AG04449 (cell line): Measurements from ENCODE around the gene ECE2.
A peak's percentile ranks its signal among the peaks of the same experiment; 100 is the strongest.

Source experiments
- CTCF ChIA-PET: fragments of 350-600 bp; formaldehyde crosslinking; extraction: SDS; loops from one replicate; lab custom pipeline; 2021; ENCODE audit warnings: antibody characterized with exemption; lab: Yijun Ruan, JAX
- POLR2A ChIA-PET: fragments of 400-600, 350-600 bp; formaldehyde crosslinking; extraction: SDS; loops from one replicate; lab custom pipeline; 2020; ENCODE audit warnings: antibody characterized with exemption, inconsistent platforms; lab: Yijun Ruan, JAX
- DNase-seq: peaks from one replicate; pipeline ENCODE4 v3.0.0-alpha.2; 2010; ENCODE audit warnings: low read depth, low spot score
- H3K4me3 ChIP-seq: 2 replicates; pipeline ENCODE4 v1.5.1; 2011; ENCODE audit warnings: low read depth, mild to moderate bottlenecking, control low read depth, low read length
- CTCF ChIP-seq: IDR thresholded peaks from one replicate; pipeline ENCODE4 v1.5.1; 2011; ENCODE audit warnings: mild to moderate bottlenecking, moderate library complexity, low read length, control low read depth, inconsistent platforms; ENCODE audit not compliant: insufficient read depth; ENCODE audit errors: missing control alignments

The ECE2 gene

GRCh38 chr3:184299488-184300377, 23.9 kb downstream of the ECE2 start:
- H3K4me3 ChIP-seq = peak overlapping the region; percentile 85
- ChIA-PET CTCF (interaction anchor here (1.0 to 2.5 kb wide), 5 partner anchors 11 to 53 kb away, joined by 3 to 6 read pairs (median 5); partner anchors contain the start of gene EEF1AKMT4), POLR2A (interaction anchor here (0.8 to 1.3 kb wide), 3 partner anchors 11 to 37 kb away, joined by 3 to 4 read pairs (median 4); no protein-coding TSS in a partner anchor)
- no peak for TF ChIP-seq CTCF
- DNase-seq = no peak

GRCh38 chr3:184300378-184300720, 24.5 kb downstream of the ECE2 start:
- DNase-seq = no peak
- peak overlapping the region; percentile 85 for H3K4me3 ChIP-seq
- TF ChIP-seq CTCF = no peak
- POLR2A ChIA-PET = no interaction called here
- CTCF ChIA-PET = interaction anchor here (1.0 to 2.5 kb wide), 5 partner anchors 11 to 52 kb away, joined by 3 to 6 read pairs (median 5); partner anchors contain the start of gene EEF1AKMT4

- CTCF ChIA-PET = interaction anchor here (1.0 to 1.9 kb wide), 4 partner anchors 11 to 66 kb away, joined by 3 to 6 read pairs (median 5); no protein-coding TSS in a partner anchor
Measured at GRCh38 chr3:184305577-184305976, 29.8 kb downstream of the ECE2 start.

GRCh38 chr3:184306341-184306972, 30.6 kb downstream of the ECE2 start:
- H3K4me3 ChIP-seq = no peak overlapping the region
- DNase-seq = no peak
- ChIA-PET CTCF (interaction anchor here (1.0 to 1.9 kb wide), 4 partner anchors 10 to 65 kb away, joined by 3 to 6 read pairs (median 5); no protein-coding TSS in a partner anchor), POLR2A (no interaction called here)
- TF ChIP-seq CTCF = no peak

More at GRCh38 chr3:184305577-184305976, 29.8 kb downstream of the ECE2 start:
- peak; percentile 15 for TF ChIP-seq CTCF
- no peak overlapping the region for H3K4me3 ChIP-seq
- POLR2A ChIA-PET = no interaction called here
- no peak for DNase-seq

- H3K4me3 ChIP-seq = no peak overlapping the region
- ChIA-PET POLR2A (no interaction called here), CTCF (no interaction called here)
- no peak for TF ChIP-seq CTCF
- DNase-seq = no peak
Measured at GRCh38 chr3:184307915-184308314, 32.1 kb downstream of the ECE2 start.

GRCh38 chr3:184308744-184309143, 32.9 kb downstream of the ECE2 start:
- DNase-seq = no peak
- ChIA-PET CTCF (no interaction called here), POLR2A (interaction anchor here (0.6 to 1.0 kb wide), 2 partner anchors 11 to 18 kb away, joined by 3 read pairs; no protein-coding TSS in a partner anchor)
- TF ChIP-seq CTCF = no peak
- no peak overlapping the region for H3K4me3 ChIP-seq
